GM23338 (cell line): Measurements from ENCODE around the gene SBNO1. TPM values are rescaled to one million over a fixed set of nuclear protein-coding genes. Genes with fewer than 3 reads are reported as not detected.

ENCODE experiments used
- ATAC-seq: fragments of 200-7000 bp; cut with Tn5 transposase; 3 replicates; pipeline ENCODE4 v1.9.1; 2020
- DNase-seq: peaks from one replicate; pipeline ENCODE4 v3.0.0-alpha.2; 2015; ENCODE audit warnings: low spot score
- H2AFZ ChIP-seq: fragments of 200-600 bp; sonication (generic); 2 replicates; pipeline ENCODE4 v1.8.0; 2016; ENCODE audit warnings: antibody characterized with exemption, mild to moderate bottlenecking, moderate library complexity
- H3F3A ChIP-seq: fragments of 200-600 bp; sonication (generic); replicated peaks from 2 replicates; pipeline ENCODE4 v1.8.0; 2017; ENCODE audit warnings: antibody characterized with exemption, mixed run types, low read depth
- H3K27ac ChIP-seq: fragments of 200-600 bp; sonication (generic); 2 replicates; pipeline ENCODE4 v1.6.1; 2016; ENCODE audit warnings: low read depth
- H3K27me3 ChIP-seq: fragments of 200-600 bp; sonication (generic); 2 replicates; pipeline ENCODE4 v1.8.0; 2016; ENCODE audit warnings: mild to moderate bottlenecking, mixed run types, moderate library complexity; ENCODE audit not compliant: insufficient read depth
- H3K36me3 ChIP-seq: fragments of 200-600 bp; sonication (generic); 2 replicates; pipeline ENCODE4 v1.8.0; 2016; ENCODE audit warnings: mild to moderate bottlenecking; ENCODE audit not compliant: insufficient read depth
- H3K4me1 ChIP-seq: fragments of 200-600 bp; sonication (generic); 2 replicates; pipeline ENCODE4 v1.8.0; 2016; ENCODE audit warnings: mild to moderate bottlenecking, moderate library complexity; ENCODE audit not compliant: insufficient read depth
- H3K4me2 ChIP-seq: fragments of 200-600 bp; sonication (generic); 2 replicates; pipeline ENCODE4 v1.7.1; 2017; ENCODE audit warnings: mixed run types
- H3K4me3 ChIP-seq: fragments of 200-600 bp; sonication (generic); 2 replicates; pipeline ENCODE4 v1.6.1; 2016; ENCODE audit warnings: mixed run types
- H3K79me2 ChIP-seq: fragments of 200-600 bp; sonication (generic); replicated peaks from 2 replicates; pipeline ENCODE4 v1.8.0; 2017; ENCODE audit warnings: mild to moderate bottlenecking; ENCODE audit not compliant: insufficient read depth
- H3K9me2 ChIP-seq: fragments of 200-600 bp; sonication (generic); 2 replicates; pipeline ENCODE4 v1.8.0; 2017; ENCODE audit not compliant: insufficient read depth
- H4K20me1 ChIP-seq: fragments of 200-600 bp; sonication (generic); replicated peaks from 2 replicates; pipeline ENCODE4 v1.8.0; 2017; ENCODE audit warnings: mild to moderate bottlenecking; ENCODE audit not compliant: insufficient read depth
- H3K27ac Mint-ChIP-seq: 2 replicates; pipeline ENCODE4 v1.8.0; 2020; ENCODE audit warnings: inconsistent platforms, mild to moderate bottlenecking, moderate library complexity, mixed read lengths
- H3K27me3 Mint-ChIP-seq: 3 replicates; pipeline ENCODE4 v1.8.0; 2022; ENCODE audit warnings: low read depth, mild to moderate bottlenecking, moderate library complexity, mixed read lengths, inconsistent platforms; ENCODE audit not compliant: insufficient read depth, poor library complexity
- H3K36me3 Mint-ChIP-seq: 3 replicates; pipeline ENCODE4 v1.8.0; 2021; ENCODE audit warnings: low read depth, mild to moderate bottlenecking, inconsistent platforms, moderate library complexity, mixed read lengths
- H3K4me1 Mint-ChIP-seq: 3 replicates; pipeline ENCODE4 v1.8.0; 2020; ENCODE audit warnings: mild to moderate bottlenecking, inconsistent platforms, mixed read lengths
- H3K4me3 Mint-ChIP-seq: 3 replicates; pipeline ENCODE4 v1.8.0; 2021; ENCODE audit warnings: moderate library complexity, mild to moderate bottlenecking, inconsistent platforms, mixed read lengths
- H3K9me3 Mint-ChIP-seq: 3 replicates; pipeline ENCODE4 v1.8.0; 2020; ENCODE audit warnings: moderate library complexity, mild to moderate bottlenecking, inconsistent platforms, mixed read lengths
- CREB1 ChIP-seq: fragments of 250-450 bp; sonication (Bioruptor Pico); IDR thresholded peaks from 2 replicates; pipeline ENCODE4 v1.5.0; 2020; ENCODE audit warnings: low read depth, mild to moderate bottlenecking, moderate library complexity
- EZH2 ChIP-seq: fragments of 200-600 bp; sonication (generic); IDR thresholded peaks from one replicate; pipeline ENCODE4 v1.8.0; 2017; ENCODE audit warnings: antibody characterized with exemption, mild to moderate bottlenecking, low read depth; ENCODE audit not compliant: unreplicated experiment
- EZH2phosphoT487 ChIP-seq: fragments of 200-600 bp; sonication (generic); IDR thresholded peaks from one replicate; pipeline ENCODE4 v1.8.1; 2018; ENCODE audit warnings: antibody characterized with exemption; ENCODE audit not compliant: unreplicated experiment
- JUNB ChIP-seq: IDR thresholded peaks from one replicate; pipeline ENCODE4 v1.6.1; 2016; ENCODE audit warnings: antibody characterized with exemption; ENCODE audit not compliant: unreplicated experiment
- NANOG ChIP-seq: IDR thresholded peaks from 2 replicates; pipeline ENCODE4 v1.6.1; 2016; ENCODE audit warnings: antibody characterized with exemption, borderline replicate concordance
- POLR2AphosphoS5 ChIP-seq: IDR thresholded peaks from 2 replicates; pipeline ENCODE4 v1.6.1; 2016; ENCODE audit warnings: antibody characterized with exemption, low read depth
- STAT1 ChIP-seq: IDR thresholded peaks from one replicate; pipeline ENCODE4 v1.6.1; 2016; ENCODE audit warnings: antibody characterized with exemption; ENCODE audit not compliant: unreplicated experiment
- ZNF114 ChIP-seq: fragments of 250-450 bp; sonication (Bioruptor Pico); IDR thresholded peaks from 2 replicates; pipeline ENCODE4 v1.5.0; 2020; ENCODE audit warnings: mild to moderate bottlenecking, moderate library complexity
- ZNF331 ChIP-seq: fragments of 250-450 bp; sonication (Bioruptor Pico); IDR thresholded peaks from 2 replicates; pipeline ENCODE4 v1.5.0; 2020; ENCODE audit warnings: low read depth, mild to moderate bottlenecking, moderate library complexity
- polyA plus RNA-seq: library from polyadenylated mRNA; unstranded; fragments of >200 nt; fragmentation: Nextera tagmentation; extraction: Ambion mirVana; gene quantifications from 2 replicates; pipeline ENCODE4 v1.2.1, GENCODE V29; 2016
- total RNA-seq: library from RNA; depleted of rRNA; stranded (reverse); fragments of >200 nt; shearing (Covaris generic); gene quantifications from 2 replicates; pipeline ENCODE4 v1.2.3, GENCODE V29; 2014
- TF ChIP-seq, protein P1 (sequence below): IDR thresholded peaks from one replicate; pipeline ENCODE4 v1.6.1; 2018; ENCODE audit warnings: antibody characterized with exemption; ENCODE audit not compliant: unreplicated experiment
- TF ChIP-seq, protein P2 (sequence below): IDR thresholded peaks from 2 replicates; pipeline ENCODE4 v1.6.1; 2016; ENCODE audit warnings: antibody characterized with exemption
- TF ChIP-seq, protein P3 (sequence below): fragments of 250-450 bp; sonication (Bioruptor Pico); IDR thresholded peaks from 2 replicates; pipeline ENCODE4 v1.5.0; 2020; ENCODE audit warnings: mild to moderate bottlenecking, moderate library complexity

SBNO1 gene
- total and polyA plus RNA-seq, 2 experiments from 2014 or later = 34.9 to 49.5 TPM

DNA sequence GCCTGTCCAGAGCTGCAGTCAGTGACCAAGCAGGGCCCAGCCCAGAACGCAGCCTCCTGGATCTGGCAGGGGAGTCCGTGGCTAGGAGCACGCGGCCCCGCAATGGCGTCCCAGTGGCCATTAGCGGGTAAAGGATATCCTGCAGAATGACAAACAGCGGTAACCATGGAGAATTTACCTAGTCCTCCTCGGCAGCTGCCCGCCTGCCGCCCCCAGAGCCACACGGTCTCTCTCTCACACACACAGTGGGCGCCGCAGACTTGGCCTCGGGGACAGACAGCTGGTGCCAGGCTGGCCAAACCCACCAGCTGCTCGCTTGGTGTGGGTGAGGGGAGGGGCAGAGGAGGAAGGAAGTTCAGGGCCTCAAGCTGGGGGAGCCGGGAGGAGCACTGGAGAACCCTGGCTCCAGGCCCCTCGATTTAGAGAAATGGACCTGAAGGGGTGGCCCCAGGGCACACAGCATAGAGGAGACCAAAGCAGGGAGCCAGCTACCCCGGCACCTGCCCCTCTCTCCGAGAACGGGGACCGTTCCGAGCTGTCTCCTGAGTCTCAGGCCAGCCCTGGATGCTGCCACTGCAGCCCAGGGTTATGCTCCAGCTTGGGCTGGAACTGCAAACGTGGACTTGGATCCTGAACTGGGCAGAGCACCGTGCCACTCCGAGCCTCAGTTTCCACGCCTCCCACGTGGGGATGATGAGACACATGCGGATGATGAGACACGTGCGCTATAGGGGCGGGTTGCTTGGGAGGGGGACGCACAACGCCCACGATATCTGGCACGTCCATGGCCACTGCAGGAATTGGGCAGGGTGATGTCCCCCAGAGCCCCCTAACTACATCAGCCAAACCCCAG lies 96.4 kb downstream of the SBNO1 start (continued):
- no peak for TF ChIP-seq POLR2AphosphoS5
- TF ChIP-seq STAT1 = no peak
- TF ChIP-seq, protein P1, sequence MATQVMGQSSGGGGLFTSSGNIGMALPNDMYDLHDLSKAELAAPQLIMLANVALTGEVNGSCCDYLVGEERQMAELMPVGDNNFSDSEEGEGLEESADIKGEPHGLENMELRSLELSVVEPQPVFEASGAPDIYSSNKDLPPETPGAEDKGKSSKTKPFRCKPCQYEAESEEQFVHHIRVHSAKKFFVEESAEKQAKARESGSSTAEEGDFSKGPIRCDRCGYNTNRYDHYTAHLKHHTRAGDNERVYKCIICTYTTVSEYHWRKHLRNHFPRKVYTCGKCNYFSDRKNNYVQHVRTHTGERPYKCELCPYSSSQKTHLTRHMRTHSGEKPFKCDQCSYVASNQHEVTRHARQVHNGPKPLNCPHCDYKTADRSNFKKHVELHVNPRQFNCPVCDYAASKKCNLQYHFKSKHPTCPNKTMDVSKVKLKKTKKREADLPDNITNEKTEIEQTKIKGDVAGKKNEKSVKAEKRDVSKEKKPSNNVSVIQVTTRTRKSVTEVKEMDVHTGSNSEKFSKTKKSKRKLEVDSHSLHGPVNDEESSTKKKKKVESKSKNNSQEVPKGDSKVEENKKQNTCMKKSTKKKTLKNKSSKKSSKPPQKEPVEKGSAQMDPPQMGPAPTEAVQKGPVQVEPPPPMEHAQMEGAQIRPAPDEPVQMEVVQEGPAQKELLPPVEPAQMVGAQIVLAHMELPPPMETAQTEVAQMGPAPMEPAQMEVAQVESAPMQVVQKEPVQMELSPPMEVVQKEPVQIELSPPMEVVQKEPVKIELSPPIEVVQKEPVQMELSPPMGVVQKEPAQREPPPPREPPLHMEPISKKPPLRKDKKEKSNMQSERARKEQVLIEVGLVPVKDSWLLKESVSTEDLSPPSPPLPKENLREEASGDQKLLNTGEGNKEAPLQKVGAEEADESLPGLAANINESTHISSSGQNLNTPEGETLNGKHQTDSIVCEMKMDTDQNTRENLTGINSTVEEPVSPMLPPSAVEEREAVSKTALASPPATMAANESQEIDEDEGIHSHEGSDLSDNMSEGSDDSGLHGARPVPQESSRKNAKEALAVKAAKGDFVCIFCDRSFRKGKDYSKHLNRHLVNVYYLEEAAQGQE = no peak
- no peak for TF ChIP-seq NANOG
- TF ChIP-seq EZH2 = no peak
- TF ChIP-seq CREB1 (CRISPR knock-in tag) = no peak
- no peak for TF ChIP-seq ZNF331 (CRISPR knock-in tag)

DNA sequence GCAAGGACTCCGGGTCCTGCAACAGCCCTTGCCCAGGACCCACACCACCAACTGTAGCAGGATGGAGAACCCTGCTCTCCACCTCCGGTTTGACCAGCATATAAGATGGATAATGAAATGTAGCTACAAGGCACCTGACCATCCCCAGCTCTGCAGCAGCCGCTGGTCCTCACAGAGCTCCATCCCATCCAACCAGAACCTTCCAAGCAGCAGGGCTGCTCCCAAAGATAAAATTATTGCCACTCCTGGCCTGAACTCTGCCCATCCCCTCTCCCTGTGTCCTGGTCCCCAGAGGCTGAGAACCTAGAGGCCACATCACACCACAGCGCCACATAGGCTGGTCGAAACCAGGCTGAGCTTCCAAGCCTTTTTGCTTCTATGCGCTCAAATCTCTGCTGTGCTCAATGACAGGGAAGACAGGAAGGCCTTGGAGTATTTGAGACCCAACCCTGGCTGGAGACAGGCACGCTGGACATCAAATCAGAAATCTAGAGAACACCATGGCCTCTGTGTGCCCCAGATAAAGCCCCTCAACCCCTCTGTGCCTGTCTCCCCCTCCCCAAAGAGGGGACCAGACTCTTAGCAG lies 97.2 kb downstream of the SBNO1 start:
- Histone ChIP-seq H3K27ac (no peak overlapping the region), H3K4me3 (no peak overlapping the region), H3K79me2 (peaks cover 60% of the 10 kb centered on the region), H3K9me2 (no peaks in the 10 kb centered on the region), H3F3A (peaks cover 10% of the 10 kb centered on the region; the same call in 1 of the 2 replicates), H3K4me2 (no peak overlapping the region), H4K20me1 (peaks cover 19% of the 10 kb centered on the region), H3K36me3 (peaks cover 6% of the 10 kb centered on the region), H3K27me3 (no peaks in the 10 kb centered on the region), H2AFZ (no peak overlapping the region), H3K4me1 (peaks cover 11% of the 10 kb centered on the region)
- Mint-ChIP-seq H3K9me3 (0 out of 3 replicates have a peak, but pooled peaks cover 4% of the 10 kb centered on the region), H3K4me3 (no peak overlapping the region), H3K27me3 (peaks cover 27% of the 10 kb centered on the region), H3K27ac (no peak overlapping the region), H3K36me3 (peaks cover 50% of the 10 kb centered on the region), H3K4me1 (peaks cover 35% of the 10 kb centered on the region)
- TF ChIP-seq ZNF114 (no peak), EZH2 (no peak), POLR2AphosphoS5 (no peak), NANOG (no peak), CREB1 (CRISPR knock-in tag) (no peak), JUNB (no peak), EZH2phosphoT487 (no peak), STAT1 (no peak)
- TF ChIP-seq, protein P2, sequence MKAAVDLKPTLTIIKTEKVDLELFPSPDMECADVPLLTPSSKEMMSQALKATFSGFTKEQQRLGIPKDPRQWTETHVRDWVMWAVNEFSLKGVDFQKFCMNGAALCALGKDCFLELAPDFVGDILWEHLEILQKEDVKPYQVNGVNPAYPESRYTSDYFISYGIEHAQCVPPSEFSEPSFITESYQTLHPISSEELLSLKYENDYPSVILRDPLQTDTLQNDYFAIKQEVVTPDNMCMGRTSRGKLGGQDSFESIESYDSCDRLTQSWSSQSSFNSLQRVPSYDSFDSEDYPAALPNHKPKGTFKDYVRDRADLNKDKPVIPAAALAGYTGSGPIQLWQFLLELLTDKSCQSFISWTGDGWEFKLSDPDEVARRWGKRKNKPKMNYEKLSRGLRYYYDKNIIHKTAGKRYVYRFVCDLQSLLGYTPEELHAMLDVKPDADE = no peak
- TF ChIP-seq, protein P3, sequence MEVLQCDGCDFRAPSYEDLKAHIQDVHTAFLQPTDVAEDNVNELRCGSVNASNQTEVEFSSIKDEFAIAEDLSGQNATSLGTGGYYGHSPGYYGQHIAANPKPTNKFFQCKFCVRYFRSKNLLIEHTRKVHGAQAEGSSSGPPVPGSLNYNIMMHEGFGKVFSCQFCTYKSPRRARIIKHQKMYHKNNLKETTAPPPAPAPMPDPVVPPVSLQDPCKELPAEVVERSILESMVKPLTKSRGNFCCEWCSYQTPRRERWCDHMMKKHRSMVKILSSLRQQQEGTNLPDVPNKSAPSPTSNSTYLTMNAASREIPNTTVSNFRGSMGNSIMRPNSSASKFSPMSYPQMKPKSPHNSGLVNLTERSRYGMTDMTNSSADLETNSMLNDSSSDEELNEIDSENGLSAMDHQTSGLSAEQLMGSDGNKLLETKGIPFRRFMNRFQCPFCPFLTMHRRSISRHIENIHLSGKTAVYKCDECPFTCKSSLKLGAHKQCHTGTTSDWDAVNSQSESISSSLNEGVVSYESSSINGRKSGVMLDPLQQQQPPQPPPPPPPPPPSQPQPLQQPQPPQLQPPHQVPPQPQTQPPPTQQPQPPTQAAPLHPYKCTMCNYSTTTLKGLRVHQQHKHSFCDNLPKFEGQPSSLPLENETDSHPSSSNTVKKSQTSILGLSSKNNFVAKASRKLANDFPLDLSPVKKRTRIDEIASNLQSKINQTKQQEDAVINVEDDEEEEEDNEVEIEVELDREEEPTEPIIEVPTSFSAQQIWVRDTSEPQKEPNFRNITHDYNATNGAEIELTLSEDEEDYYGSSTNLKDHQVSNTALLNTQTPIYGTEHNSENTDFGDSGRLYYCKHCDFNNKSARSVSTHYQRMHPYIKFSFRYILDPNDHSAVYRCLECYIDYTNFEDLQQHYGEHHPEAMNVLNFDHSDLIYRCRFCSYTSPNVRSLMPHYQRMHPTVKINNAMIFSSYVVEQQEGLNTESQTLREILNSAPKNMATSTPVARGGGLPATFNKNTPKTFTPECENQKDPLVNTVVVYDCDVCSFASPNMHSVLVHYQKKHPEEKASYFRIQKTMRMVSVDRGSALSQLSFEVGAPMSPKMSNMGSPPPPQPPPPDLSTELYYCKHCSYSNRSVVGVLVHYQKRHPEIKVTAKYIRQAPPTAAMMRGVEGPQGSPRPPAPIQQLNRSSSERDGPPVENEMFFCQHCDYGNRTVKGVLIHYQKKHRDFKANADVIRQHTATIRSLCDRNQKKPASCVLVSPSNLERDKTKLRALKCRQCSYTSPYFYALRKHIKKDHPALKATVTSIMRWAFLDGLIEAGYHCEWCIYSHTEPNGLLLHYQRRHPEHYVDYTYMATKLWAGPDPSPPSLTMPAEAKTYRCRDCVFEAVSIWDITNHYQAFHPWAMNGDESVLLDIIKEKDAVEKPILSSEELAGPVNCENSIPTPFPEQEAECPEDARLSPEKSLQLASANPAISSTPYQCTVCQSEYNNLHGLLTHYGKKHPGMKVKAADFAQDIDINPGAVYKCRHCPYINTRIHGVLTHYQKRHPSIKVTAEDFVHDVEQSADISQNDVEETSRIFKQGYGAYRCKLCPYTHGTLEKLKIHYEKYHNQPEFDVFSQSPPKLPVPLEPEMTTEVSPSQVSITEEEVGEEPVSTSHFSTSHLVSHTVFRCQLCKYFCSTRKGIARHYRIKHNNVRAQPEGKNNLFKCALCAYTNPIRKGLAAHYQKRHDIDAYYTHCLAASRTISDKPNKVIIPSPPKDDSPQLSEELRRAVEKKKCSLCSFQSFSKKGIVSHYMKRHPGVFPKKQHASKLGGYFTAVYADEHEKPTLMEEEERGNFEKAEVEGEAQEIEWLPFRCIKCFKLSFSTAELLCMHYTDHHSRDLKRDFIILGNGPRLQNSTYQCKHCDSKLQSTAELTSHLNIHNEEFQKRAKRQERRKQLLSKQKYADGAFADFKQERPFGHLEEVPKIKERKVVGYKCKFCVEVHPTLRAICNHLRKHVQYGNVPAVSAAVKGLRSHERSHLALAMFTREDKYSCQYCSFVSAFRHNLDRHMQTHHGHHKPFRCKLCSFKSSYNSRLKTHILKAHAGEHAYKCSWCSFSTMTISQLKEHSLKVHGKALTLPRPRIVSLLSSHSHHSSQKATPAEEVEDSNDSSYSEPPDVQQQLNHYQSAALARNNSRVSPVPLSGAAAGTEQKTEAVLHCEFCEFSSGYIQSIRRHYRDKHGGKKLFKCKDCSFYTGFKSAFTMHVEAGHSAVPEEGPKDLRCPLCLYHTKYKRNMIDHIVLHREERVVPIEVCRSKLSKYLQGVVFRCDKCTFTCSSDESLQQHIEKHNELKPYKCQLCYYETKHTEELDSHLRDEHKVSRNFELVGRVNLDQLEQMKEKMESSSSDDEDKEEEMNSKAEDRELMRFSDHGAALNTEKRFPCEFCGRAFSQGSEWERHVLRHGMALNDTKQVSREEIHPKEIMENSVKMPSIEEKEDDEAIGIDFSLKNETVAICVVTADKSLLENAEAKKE (CRISPR knock-in tag) = no peak
- ATAC-seq (no peak), DNase-seq (no peak)
